IMR-90 (cell line): ENCODE measurements around the gene WDR37. TPM values are rescaled to one million over a fixed set of nuclear protein-coding genes. Genes with fewer than 3 reads are reported as not detected.

Experiments used
- ATAC-seq: fragments of 200-7000 bp; cut with Tn5 transposase; 2 replicates; pipeline ENCODE4 v1.9.1; 2020; ENCODE audit warnings: low read depth, mild to moderate bottlenecking, moderate library complexity
- BruUV-seq: library from RNA; stranded (reverse); fragments of 400-500 nt; replicated peaks from 2 replicates; lab custom pipeline; 2021; lab: Mats Ljungman, UMichigan
- CTCF ChIA-PET: fragments of 300-600 bp; formaldehyde crosslinking; extraction: SDS; loops from one replicate; lab custom pipeline; 2021; ENCODE audit warnings: antibody characterized with exemption; lab: Yijun Ruan, JAX
- POLR2A ChIA-PET: fragments of 300-600 bp; sonication (Branson Sonifier 250); formaldehyde crosslinking; loops from one replicate; lab custom pipeline; 2022; ENCODE audit warnings: antibody characterized with exemption; ENCODE audit not compliant: unreplicated experiment; lab: Charles Lee
- DNase-seq: peaks from one replicate; pipeline ENCODE4 v3.0.0; 2013
- H2AFZ ChIP-seq: replicated peaks from 2 replicates; pipeline ENCODE3; 2013; ENCODE audit warnings: low read length, mild to moderate bottlenecking; ENCODE audit not compliant: poor library complexity
- H2AK5ac ChIP-seq: 2 replicates; pipeline ENCODE4 v1.6.1; 2013; ENCODE audit warnings: low read depth, low read length, inconsistent platforms
- H2AK9ac ChIP-seq: replicated peaks from 2 replicates; pipeline ENCODE3; 2013; ENCODE audit warnings: mild to moderate bottlenecking, low read depth, low read length, moderate library complexity; ENCODE audit not compliant: poor library complexity
- H2BK120ac ChIP-seq: 2 replicates; pipeline ENCODE4 v1.6.1; 2013; ENCODE audit warnings: low read depth, low read length, inconsistent platforms
- H2BK15ac ChIP-seq: 3 replicates; pipeline ENCODE4 v1.6.1; 2013; ENCODE audit warnings: low read depth, low read length, inconsistent platforms
- H2BK20ac ChIP-seq: 2 replicates; pipeline ENCODE4 v1.6.1; 2013; ENCODE audit warnings: low read depth, mild to moderate bottlenecking, inconsistent platforms, low read length, moderate library complexity
- H2BK5ac ChIP-seq: 2 replicates; pipeline ENCODE4 v1.6.1; 2013; ENCODE audit warnings: mild to moderate bottlenecking, low read depth, low read length, inconsistent platforms; ENCODE audit not compliant: poor library complexity, severe bottlenecking
- H3K14ac ChIP-seq: replicated peaks from 2 replicates; pipeline ENCODE4 v1.6.1; 2013; ENCODE audit warnings: low read depth, low read length, inconsistent platforms
- H3K18ac ChIP-seq: 2 replicates; pipeline ENCODE4 v1.6.1; 2013; ENCODE audit warnings: low read depth, low read length, control low read depth
- H3K23ac ChIP-seq: 2 replicates; pipeline ENCODE4 v1.6.1; 2013; ENCODE audit warnings: low read depth, low read length, inconsistent platforms
- H3K27ac ChIP-seq: 2 replicates; pipeline ENCODE4 v1.5.1; 2013; ENCODE audit warnings: mild to moderate bottlenecking, control low read depth, low read length; ENCODE audit not compliant: insufficient read depth
- H3K27me3 ChIP-seq: 2 replicates; pipeline ENCODE4 v1.6.1; 2013; ENCODE audit warnings: low read length; ENCODE audit not compliant: control insufficient read depth, insufficient read depth
- H3K36me3 ChIP-seq: 2 replicates; pipeline ENCODE4 v1.6.1; 2013; ENCODE audit warnings: low read length, mixed read lengths; ENCODE audit not compliant: control insufficient read depth, insufficient read depth
- H3K4ac ChIP-seq: 2 replicates; pipeline ENCODE4 v1.6.1; 2013; ENCODE audit warnings: low read depth, low read length, inconsistent platforms
- H3K4me1 ChIP-seq: 2 replicates; pipeline ENCODE4 v1.6.1; 2013; ENCODE audit warnings: low read length, mixed read lengths; ENCODE audit not compliant: control insufficient read depth, insufficient read depth
- H3K4me2 ChIP-seq: 2 replicates; pipeline ENCODE4 v1.6.1; 2013; ENCODE audit warnings: low read depth, mild to moderate bottlenecking, control low read depth, low read length, moderate library complexity
- H3K4me3 ChIP-seq: 2 replicates; pipeline ENCODE4 v1.5.1; 2013; ENCODE audit warnings: low read depth, mild to moderate bottlenecking, control low read depth, low read length, moderate library complexity; ENCODE audit not compliant: insufficient read depth
- H3K56ac ChIP-seq: 2 replicates; pipeline ENCODE4 v1.6.1; 2013; ENCODE audit warnings: low read length, inconsistent platforms; ENCODE audit not compliant: insufficient read depth; ENCODE audit errors: extremely low read depth
- H3K79me1 ChIP-seq, 2 experiments: 2 replicates each; pipeline ENCODE4 v1.6.1; 2013; ENCODE audit warnings: low read length in 2 of 2, inconsistent platforms in 1 of 2, low read depth in 1 of 2
- H3K9ac ChIP-seq: 2 replicates; pipeline ENCODE4 v1.6.1; 2013; ENCODE audit warnings: low read depth, low read length, control low read depth
- H3K9me1 ChIP-seq: 2 replicates; pipeline ENCODE4 v1.6.1; 2013; ENCODE audit warnings: low read length, inconsistent platforms; ENCODE audit not compliant: insufficient read depth
- H3K9me3 ChIP-seq: 2 replicates; pipeline ENCODE4 v1.6.1; 2013; ENCODE audit warnings: low read length; ENCODE audit not compliant: control insufficient read depth, insufficient read depth
- H4K20me1 ChIP-seq: 2 replicates; pipeline ENCODE4 v1.6.1; 2013; ENCODE audit warnings: low read length, inconsistent platforms; ENCODE audit not compliant: insufficient read depth
- H4K5ac ChIP-seq: 2 replicates; pipeline ENCODE4 v1.6.1; 2013; ENCODE audit warnings: mild to moderate bottlenecking, low read depth, low read length, control low read depth
- H4K8ac ChIP-seq, 2 experiments: 2 replicates each; pipeline ENCODE4 v1.6.1; 2013; ENCODE audit warnings: low read depth in 2 of 2, low read length in 2 of 2, control low read depth in 1 of 2, inconsistent platforms in 1 of 2
- H4K91ac ChIP-seq: 2 replicates; pipeline ENCODE4 v1.6.1; 2013; ENCODE audit warnings: low read depth, low read length, inconsistent platforms; ENCODE audit not compliant: insufficient read depth
- CEBPB ChIP-seq: IDR thresholded peaks from 2 replicates; pipeline ENCODE4 v1.6.1; 2012; ENCODE audit warnings: low read depth, low read length, improper control_type of control experiment
- CHD1 ChIP-seq: IDR thresholded peaks from 2 replicates; pipeline ENCODE4 v1.6.1; 2012; ENCODE audit warnings: low read depth, low read length, improper control_type of control experiment
- CTCF ChIP-seq: conservative IDR thresholded peaks from 2 replicates; pipeline ENCODE4 v1.5.1; 2012; ENCODE audit warnings: mild to moderate bottlenecking, low read depth, low read length, improper control_type of control experiment
- ELK1 ChIP-seq: fragments of 150-350 bp; IDR thresholded peaks from 2 replicates; pipeline ENCODE4 v1.6.1; 2016; ENCODE audit warnings: low read depth, mild to moderate bottlenecking, low read length, moderate library complexity, borderline replicate concordance
- FOS ChIP-seq: fragments of 150-350 bp; IDR thresholded peaks from 2 replicates; pipeline ENCODE4 v1.6.1; 2016; ENCODE audit warnings: low read depth, low read length
- MAFK ChIP-seq: IDR thresholded peaks from 2 replicates; pipeline ENCODE4 v1.6.1; 2012; ENCODE audit warnings: low read depth, low read length, improper control_type of control experiment
- MXI1 ChIP-seq: IDR thresholded peaks from 2 replicates; pipeline ENCODE4 v1.6.1; 2012; ENCODE audit warnings: low read depth, mild to moderate bottlenecking, low read length, moderate library complexity, borderline replicate concordance
- NFE2L2 ChIP-seq: fragments of 150-350 bp; IDR thresholded peaks from 2 replicates; pipeline ENCODE4 v1.6.1; 2016; ENCODE audit warnings: low read depth, mild to moderate bottlenecking, low read length
- POLR2A ChIP-seq: IDR thresholded peaks from 2 replicates; pipeline ENCODE4 v1.6.1; 2012; ENCODE audit warnings: mild to moderate bottlenecking, low read depth, low read length
- RCOR1 ChIP-seq: IDR thresholded peaks from 2 replicates; pipeline ENCODE4 v1.6.1; 2012; ENCODE audit warnings: mild to moderate bottlenecking, low read length, improper control_type of control experiment; ENCODE audit not compliant: insufficient replicate concordance
- RFX5 ChIP-seq: IDR thresholded peaks from 2 replicates; pipeline ENCODE4 v1.8.0; 2012; ENCODE audit warnings: low read depth, mild to moderate bottlenecking, low read length, moderate library complexity
- SMC3 ChIP-seq: fragments of 150-350 bp; IDR thresholded peaks from 2 replicates; pipeline ENCODE4 v1.6.1; 2016; ENCODE audit warnings: low read depth, mild to moderate bottlenecking, antibody characterized with exemption, low read length, moderate library complexity
- USF2 ChIP-seq: fragments of 150-350 bp; IDR thresholded peaks from 2 replicates; pipeline ENCODE4 v1.6.1; 2017; ENCODE audit warnings: mild to moderate bottlenecking, antibody characterized with exemption, low read length, low read depth
- WGBS, 2 experiments: methylation state at CpG; one replicate each; pipeline versions ENCODE4 v1.1.5 to v1.1.7; 2013; ENCODE audit warnings: missing lambda C conversion rate in 2 of 2; ENCODE audit not compliant: insufficient read length in 1 of 2; ENCODE audit errors: extremely low coverage in 2 of 2; 5-methylcytosine and 5-hydroxymethylcytosine counted together
- dilution Hi-C: fragments of 300-500 bp; cut with HindIII; formaldehyde crosslinking; loops from one replicate; pipeline ENCODE4 v1.14.3; 2018; ENCODE audit warnings: low sequenced_read_pairs; ENCODE audit not compliant: unreplicated experiment
- in situ Hi-C: fragments of 300-500 bp; cut with MboI; formaldehyde crosslinking; loops from 3 replicates; pipeline ENCODE4 v1.14.3; 2019; ENCODE audit warnings: low sequenced_read_pairs, inconsistent platforms, mixed read lengths
- intact Hi-C: fragments of 100-400 bp; cut with micrococcal nuclease; formaldehyde crosslinking; loops from 2 replicates; pipeline ENCODE4 v1.10.0; 2022
- polyA plus RNA-seq, 3 experiments: library from polyadenylated mRNA; depleted of rRNA; stranded (reverse); fragments of >200 nt; gene quantifications; 2 replicates each; pipeline ENCODE4 v1.2.3, GENCODE V29; 2012; ENCODE audit warnings: low replicate concordance in 1 of 3
- total RNA-seq: library from RNA; depleted of rRNA; stranded (reverse); fragments of >200 nt; gene quantifications from 2 replicates; pipeline ENCODE4 v1.2.3, GENCODE V29; 2012

The WDR37 gene
- total and polyA plus RNA-seq, 2 of the 4 experiments (the other 2 are of a cell fraction), result 12.7 to 14.5 TPM

- no peak for ATAC-seq
- Histone ChIP-seq H3K79me1 (no peaks in the 10 kb centered on the region), H2AK5ac (no peak overlapping the region), H3K56ac (no peak overlapping the region), H2BK15ac (no peak overlapping the region), H3K4me3 (no peak overlapping the region), H4K91ac (no peak overlapping the region), H4K8ac (no peak overlapping the region), H3K27me3 (no peaks in the 10 kb centered on the region), H3K9ac (no peak overlapping the region), H3K9me1 (peaks cover 3% of the 10 kb centered on the region; the same call in 1 of the 2 replicates), H4K5ac (no peak overlapping the region), H3K4me2 (no peak overlapping the region), H2BK20ac (no peak overlapping the region), H3K9me3 (peaks cover 4% of the 10 kb centered on the region), H3K4ac (no peak overlapping the region), H2BK120ac (no peak overlapping the region), H3K18ac (no peak overlapping the region), H4K20me1 (no peaks in the 10 kb centered on the region), H3K23ac (no peak overlapping the region), H3K36me3 (peaks cover 19% of the 10 kb centered on the region), H3K27ac (no peak overlapping the region), H2BK5ac (no peak overlapping the region), H3K4me1 (no peaks in the 10 kb centered on the region), H2AK9ac (no peak overlapping the region), H3K14ac (no peak overlapping the region), H2AFZ (no peak overlapping the region)
- dilution Hi-C loops (no loop called here), in situ Hi-C loops (no loop called here), intact Hi-C loops (no loop called here)
- no peak for TF ChIP-seq USF2
- no peak for TF ChIP-seq MAFK
- no peak for TF ChIP-seq CTCF
- TF ChIP-seq MXI1, result no peak
- TF ChIP-seq CHD1, result no peak
- no peak for TF ChIP-seq FOS
- no peak for TF ChIP-seq RFX5
- TF ChIP-seq RCOR1, result no peak
- no peak for TF ChIP-seq ELK1
- TF ChIP-seq POLR2A, result no peak
- no peak for TF ChIP-seq NFE2L2
- no peak for TF ChIP-seq SMC3
- TF ChIP-seq CEBPB, result no peak
- no CpG with 5 or more reads among the region's 2 CpGs for WGBS, 2 experiments
- ChIA-PET CTCF (no interaction called here), POLR2A (no interaction called here)
- DNase-seq, result no peak
- no TSS peak for BruUV-seq
Observed at GRCh38 chr10:1134156-1134555, 78.0 kb downstream of the WDR37 start.
